Raji (cell line): ENCODE data around the gene WNT4.

Source experiments
- POLR2A ChIP-seq: IDR thresholded peaks from 2 replicates; pipeline ENCODE4 v1.6.1; 2011; ENCODE audit warnings: low read depth, low read length, control low read depth; ENCODE audit not compliant: insufficient read depth

The WNT4 gene

DNA sequence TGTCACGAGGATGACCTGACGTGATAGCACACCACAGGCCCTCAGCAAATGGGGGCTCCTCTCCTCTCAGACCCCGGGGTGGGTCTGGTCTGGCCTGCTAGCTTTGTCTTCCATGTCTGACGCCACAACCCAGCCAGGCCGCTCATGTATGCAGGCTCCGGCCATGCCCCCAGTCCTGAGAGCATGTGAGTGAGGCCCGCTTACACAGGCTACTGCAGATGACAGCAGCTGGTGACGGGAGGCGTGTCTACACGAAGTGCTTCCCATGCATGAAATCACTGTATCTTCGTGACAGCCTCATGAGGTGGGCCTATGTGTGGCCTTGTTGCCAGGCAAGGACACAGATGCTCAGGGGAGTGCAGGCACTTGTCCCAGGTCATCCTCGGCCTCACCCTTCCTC is 16.4 kb downstream of the WNT4 start:
- TF ChIP-seq POLR2A = no peak

DNA sequence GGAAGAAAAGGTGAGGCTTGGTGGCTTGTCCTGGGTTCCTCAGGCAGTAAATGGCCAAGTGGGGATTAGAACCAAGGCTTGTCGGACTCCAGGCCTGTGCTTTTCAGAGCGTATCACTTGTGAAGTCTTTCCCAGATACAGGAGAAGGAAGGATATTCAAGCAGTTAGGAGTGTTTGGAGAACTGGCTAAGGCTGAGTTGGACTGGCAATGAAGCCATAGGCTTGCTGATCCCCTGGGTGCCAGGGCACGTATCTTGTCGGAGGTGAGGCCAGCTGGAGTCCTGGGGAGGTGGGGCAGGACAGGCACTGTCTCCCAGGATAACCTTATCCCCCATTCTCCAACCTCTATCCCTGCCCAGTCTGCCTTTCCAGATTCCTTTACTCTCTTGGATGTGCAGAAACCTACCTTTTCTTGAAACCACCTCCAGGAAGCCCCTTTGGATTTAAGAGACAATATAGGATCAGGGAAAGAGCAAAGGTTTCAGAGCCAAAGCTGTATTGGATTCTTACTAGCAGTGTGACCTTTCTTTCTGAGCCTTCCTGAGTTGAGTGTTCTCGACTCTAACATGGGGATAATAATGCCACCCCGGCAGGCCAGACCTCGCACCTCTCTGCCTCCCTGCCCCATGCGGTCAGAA is 18.2 kb downstream of the WNT4 start:
- no peak for TF ChIP-seq POLR2A

DNA sequence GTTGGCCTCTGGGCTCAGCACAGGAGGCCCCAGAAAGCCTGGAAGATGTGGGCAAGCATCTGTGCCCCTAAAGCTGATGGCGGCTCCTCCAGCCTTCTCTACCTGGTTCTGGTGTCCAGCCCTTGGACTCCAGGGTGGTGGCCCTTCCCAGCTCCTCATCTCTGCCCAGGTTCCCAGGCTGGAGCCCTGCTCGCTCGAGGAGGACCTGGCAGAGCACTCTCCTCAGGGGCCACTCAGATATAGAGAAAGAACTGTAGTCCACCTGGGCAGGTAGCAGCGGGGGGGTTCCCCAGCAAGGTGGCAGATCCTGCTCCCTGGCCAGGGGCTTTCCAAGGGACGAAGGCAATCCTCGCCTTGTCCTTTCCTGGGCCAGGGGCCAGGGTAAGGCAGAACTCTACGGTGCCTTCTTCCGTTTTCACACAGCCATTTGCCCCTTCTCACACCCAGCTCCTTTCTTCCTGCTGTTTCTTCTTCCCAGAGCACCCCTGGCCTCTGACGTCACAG is 18.9 kb downstream of the WNT4 start:
- no peak for TF ChIP-seq POLR2A

DNA sequence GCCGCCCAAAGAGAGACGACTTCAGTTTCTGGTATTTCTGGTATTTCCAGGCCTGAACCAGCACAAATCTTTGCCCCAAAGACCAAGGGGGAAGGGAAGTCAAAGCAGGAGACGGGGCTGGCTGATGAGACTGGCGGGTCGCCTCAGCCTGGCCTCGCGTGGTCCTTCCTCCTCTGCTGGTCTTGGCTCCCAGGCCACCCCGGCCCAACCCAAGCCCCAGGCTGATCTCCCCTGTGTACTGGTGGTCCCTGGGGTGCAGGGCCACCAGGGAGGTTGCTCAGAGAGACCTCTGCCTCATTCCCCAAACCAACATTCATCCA is 19.9 kb downstream of the WNT4 start:
- no peak for TF ChIP-seq POLR2A

GRCh38 chr1:22122273-22123070 is 20.4 kb downstream of the WNT4 start:
- no peak for TF ChIP-seq POLR2A

DNA sequence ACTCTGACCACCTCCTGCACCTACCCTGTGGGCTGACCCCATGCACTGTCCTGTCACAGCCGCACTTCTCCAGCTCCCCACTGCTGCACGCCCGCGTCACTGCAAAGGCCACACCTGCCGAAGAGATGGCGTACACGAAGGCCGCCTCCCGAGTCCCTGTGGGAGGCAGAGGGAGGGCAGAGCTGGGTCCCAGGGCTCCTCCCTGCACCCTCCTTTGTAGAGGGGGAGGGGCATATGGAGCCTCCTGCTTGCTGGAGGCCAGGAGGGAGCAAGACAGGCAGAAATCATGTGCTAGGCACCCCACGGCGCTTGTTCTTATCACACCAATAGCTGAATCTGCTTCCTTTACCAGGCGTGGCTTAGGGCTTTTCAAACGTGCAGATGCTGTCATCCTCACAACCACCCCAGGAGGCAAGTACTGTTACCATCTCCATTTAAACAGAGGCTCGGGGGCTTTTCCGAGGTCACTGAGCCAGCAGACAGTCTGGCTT is 21.4 kb downstream of the WNT4 start:
- no peak for TF ChIP-seq POLR2A

GRCh38 chr1:22120469-22120790 is 22.5 kb downstream of the WNT4 start:
- no peak for TF ChIP-seq POLR2A

DNA sequence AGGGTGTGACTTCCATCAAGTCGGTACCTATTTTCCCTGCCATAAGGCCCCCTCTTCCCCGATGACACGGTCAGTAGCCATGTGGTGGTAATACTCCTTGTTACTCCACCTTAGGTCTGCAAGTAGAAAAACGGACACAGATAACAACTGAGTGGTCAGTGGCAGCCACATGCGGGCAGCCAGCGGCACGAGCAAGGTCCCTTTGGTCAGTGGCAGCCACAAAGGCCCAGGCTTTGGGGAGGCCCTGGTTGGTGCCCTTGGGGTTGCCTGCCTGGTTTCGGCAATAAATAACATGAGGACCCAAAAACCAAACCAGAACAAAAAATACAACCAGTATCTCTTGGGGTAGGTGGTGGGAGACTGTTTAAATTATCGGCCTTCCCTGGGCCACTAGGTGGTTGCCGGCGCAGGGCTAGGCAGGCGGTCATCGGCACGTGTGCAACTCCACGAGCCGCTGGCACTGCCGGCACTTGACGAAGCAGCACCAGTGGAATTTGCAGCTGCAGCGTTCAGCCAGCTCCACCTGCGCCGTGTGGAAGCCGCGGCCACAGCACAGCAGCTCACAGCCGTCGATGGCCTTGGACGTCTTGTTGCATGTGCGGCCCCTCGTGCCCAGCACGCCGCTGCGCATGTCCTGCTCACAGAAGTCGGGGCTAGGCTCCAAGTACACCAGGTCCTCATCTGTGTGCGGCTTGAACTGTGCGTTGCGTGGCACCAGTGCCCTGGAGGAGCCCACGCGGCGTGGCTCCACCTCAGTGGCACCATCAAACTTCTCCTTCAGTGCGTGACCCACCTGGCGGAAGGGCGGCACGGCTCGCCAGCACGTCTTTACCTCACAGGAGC is 23.1 kb downstream of the WNT4 start:
- TF ChIP-seq POLR2A = no peak

DNA sequence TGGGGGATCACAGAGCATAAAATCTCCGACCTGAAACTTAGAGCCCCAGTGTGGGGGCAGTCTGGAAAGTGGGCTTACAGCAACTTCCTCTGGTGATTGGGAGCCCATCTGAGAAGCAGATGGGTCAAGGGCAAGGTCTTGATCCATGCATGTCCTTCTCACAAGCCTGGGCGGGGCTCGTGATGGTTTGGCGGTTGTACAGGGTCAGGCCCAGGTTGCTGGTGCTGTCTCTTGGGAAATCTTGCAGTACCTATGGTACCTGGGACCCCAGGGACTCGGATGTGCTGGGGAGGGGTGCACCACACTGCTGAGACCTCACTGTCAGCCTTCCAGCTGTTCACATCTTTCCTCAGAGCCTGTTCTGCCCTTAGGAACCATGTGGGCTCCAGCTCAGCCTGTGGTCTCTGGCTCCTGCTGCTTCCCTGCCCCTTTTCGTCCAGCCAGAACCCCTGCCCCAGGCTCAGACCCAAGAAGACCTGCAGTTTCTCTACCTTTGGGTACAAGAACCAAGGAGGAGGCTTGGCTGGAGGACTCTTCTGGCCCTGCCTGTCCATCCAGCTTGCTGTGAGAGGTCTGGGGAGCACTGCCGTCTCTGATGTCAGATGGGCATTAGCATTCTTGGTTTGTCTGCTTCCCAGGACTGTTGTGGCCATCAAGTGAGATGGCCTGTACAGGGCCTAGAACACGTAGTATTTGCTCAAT is 24.5 kb downstream of the WNT4 start:
- no peak for TF ChIP-seq POLR2A

DNA sequence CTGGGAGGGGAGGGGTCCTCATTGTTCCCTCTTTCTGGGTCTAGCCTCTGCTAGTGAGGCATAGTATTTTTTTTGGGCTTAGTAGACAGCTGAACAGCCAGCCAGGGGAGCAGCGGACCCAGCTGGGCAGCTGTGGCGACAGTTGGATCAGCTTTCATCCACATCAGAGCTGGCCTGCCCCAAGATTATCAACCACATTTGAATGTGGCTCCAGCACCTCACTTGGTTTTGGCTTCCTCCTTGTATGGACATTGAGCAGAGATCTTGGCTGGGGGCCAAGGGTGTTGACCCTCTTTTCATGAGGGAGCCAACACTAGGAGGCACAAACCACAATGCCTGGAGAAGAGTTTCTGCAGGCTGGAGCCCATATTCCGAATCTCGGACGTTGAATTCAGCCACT is 25.0 kb downstream of the WNT4 start:
- no peak for TF ChIP-seq POLR2A

- no peak for TF ChIP-seq POLR2A
These were observed 25.7 kb downstream of the WNT4 start for GRCh38 chr1:22117238-22117637.

GRCh38 chr1:22115286-22115685 is 27.6 kb downstream of the WNT4 start:
- TF ChIP-seq POLR2A = no peak

- no peak for TF ChIP-seq POLR2A
These were observed 28.5 kb downstream of the WNT4 start for GRCh38 chr1:22114083-22115012.

GRCh38 chr1:22112554-22112953 is 30.3 kb downstream of the WNT4 start:
- no peak for TF ChIP-seq POLR2A
